HAP-1 (cell line): ENCODE results near the gene TWSG1.
"Not testable (repeated sequence)": the region's sequence is repeated elsewhere in the genome, so short reads cannot be mapped to it uniquely, and the experiment has no call there.

Experiments used
- DNase-seq, 2 experiments: peaks; one replicate each; pipeline ENCODE4 v3.0.0-alpha.2; 2016 to 2020; ENCODE audit warnings: low spot score in 2 of 2
- H3K27me3 ChIP-seq: fragments of 250-450 bp; sonication (Bioruptor Pico); 2 replicates; pipeline ENCODE4 v1.5.1; 2020; ENCODE audit warnings: low read depth, mild to moderate bottlenecking, moderate library complexity
- H3K36me3 ChIP-seq: fragments of 250-450 bp; sonication (Bioruptor Pico); replicated peaks from 2 replicates; pipeline ENCODE4 v1.5.1; 2020; ENCODE audit warnings: mild to moderate bottlenecking
- H3K4me1 ChIP-seq: fragments of 250-450 bp; sonication (Bioruptor Pico); 2 replicates; pipeline ENCODE4 v1.5.1; 2020; ENCODE audit warnings: mild to moderate bottlenecking
- H3K4me3 ChIP-seq: fragments of 250-450 bp; sonication (Bioruptor Pico); 2 replicates; pipeline ENCODE4 v1.5.1; 2020; ENCODE audit warnings: mild to moderate bottlenecking, moderate library complexity
- H3K9me3 ChIP-seq: fragments of 250-450 bp; sonication (Bioruptor Pico); 2 replicates; pipeline ENCODE4 v1.5.1; 2020; ENCODE audit warnings: mild to moderate bottlenecking, moderate library complexity
- in situ Hi-C: fragments of 300-500 bp; cut with MboI; formaldehyde crosslinking; loops from 3 replicates; pipeline ENCODE4 v1.14.3; 2020; ENCODE audit warnings: low sequenced_read_pairs, inconsistent platforms, mixed read lengths

Gene TWSG1

GRCh38 chr18:9428862-9429661 lies 94.5 kb downstream of the TWSG1 start:
- no peaks in the 10 kb centered on the region for H3K27me3 ChIP-seq
- H3K4me3 ChIP-seq, result no peak overlapping the region
- in situ Hi-C loops, result no loop called here
- no peak for DNase-seq
- no peaks in the 10 kb centered on the region for H3K9me3 ChIP-seq
- H3K36me3 ChIP-seq, result no peaks in the 10 kb centered on the region
- peaks cover 5% of the 10 kb centered on the region for H3K4me1 ChIP-seq

GRCh38 chr18:9429662-9429993 lies 95.1 kb downstream of the TWSG1 start:
- H3K4me3 ChIP-seq, result no peak overlapping the region
- H3K9me3 ChIP-seq, result no peaks in the 10 kb centered on the region
- H3K4me1 ChIP-seq, result peaks cover 10% of the 10 kb centered on the region
- in situ Hi-C loops, result no loop called here
- DNase-seq, result no peak
- no peaks in the 10 kb centered on the region for H3K36me3 ChIP-seq
- H3K27me3 ChIP-seq, result no peaks in the 10 kb centered on the region

GRCh38 chr18:9430315-9430714 lies 95.7 kb downstream of the TWSG1 start:
- H3K9me3 ChIP-seq, H3K27me3 ChIP-seq, in situ Hi-C loops, H3K36me3 ChIP-seq, DNase-seq, H3K4me3 ChIP-seq: not testable (repeated sequence)
- peaks cover 10% of the 10 kb centered on the region for H3K4me1 ChIP-seq

GRCh38 chr18:9431296-9431695 lies 96.7 kb downstream of the TWSG1 start:
- Histone ChIP-seq H3K36me3 (no peaks in the 10 kb centered on the region), H3K4me3 (no peak overlapping the region), H3K4me1 (peaks cover 10% of the 10 kb centered on the region), H3K9me3 (no peaks in the 10 kb centered on the region), H3K27me3 (no peaks in the 10 kb centered on the region)
- DNase-seq, result no peak
- in situ Hi-C loops, result no loop called here

- H3K9me3 ChIP-seq, H3K27me3 ChIP-seq, in situ Hi-C loops, H3K36me3 ChIP-seq, H3K4me3 ChIP-seq: not testable (repeated sequence)
- peaks cover 10% of the 10 kb centered on the region for H3K4me1 ChIP-seq
- DNase-seq, result peak in 1 of 2 experiments; percentile 28
These were observed 98.5 kb downstream of the TWSG1 start for GRCh38 chr18:9433122-9433521.

GRCh38 chr18:9433671-9434121 lies 99.1 kb downstream of the TWSG1 start:
- no peak overlapping the region for H3K4me3 ChIP-seq
- DNase-seq, result peak; percentile 14 to 58

GRCh38 chr18:9434122-9434701 lies 99.6 kb downstream of the TWSG1 start:
- no peaks in the 10 kb centered on the region for H3K36me3 ChIP-seq
- no peak overlapping the region for H3K4me3 ChIP-seq
- H3K27me3 ChIP-seq, result no peaks in the 10 kb centered on the region
- no peaks in the 10 kb centered on the region for H3K9me3 ChIP-seq
- peaks cover 10% of the 10 kb centered on the region for H3K4me1 ChIP-seq
- peak; percentile 50 to 73 for DNase-seq
- in situ Hi-C loops, result no loop called here

More at GRCh38 chr18:9433671-9434121, 99.1 kb downstream of the TWSG1 start:
- Histone ChIP-seq H3K36me3 (no peaks in the 10 kb centered on the region), H3K9me3 (no peaks in the 10 kb centered on the region), H3K4me1 (peaks cover 10% of the 10 kb centered on the region), H3K27me3 (no peaks in the 10 kb centered on the region)
- in situ Hi-C loops, result no loop called here

GRCh38 chr18:9435041-9435440 lies 100.5 kb downstream of the TWSG1 start:
- Histone ChIP-seq H3K36me3 (no peaks in the 10 kb centered on the region), H3K4me1 (peaks cover 10% of the 10 kb centered on the region), H3K27me3 (no peaks in the 10 kb centered on the region), H3K9me3 (no peaks in the 10 kb centered on the region), H3K4me3 (no peak overlapping the region)
- in situ Hi-C loops, result no loop called here
- no peak for DNase-seq

GRCh38 chr18:9436206-9436929 lies 101.8 kb downstream of the TWSG1 start:
- H3K27me3 ChIP-seq, result no peaks in the 10 kb centered on the region
- H3K36me3 ChIP-seq, result no peaks in the 10 kb centered on the region
- no peaks in the 10 kb centered on the region for H3K9me3 ChIP-seq
- H3K4me1 ChIP-seq, result peaks cover 10% of the 10 kb centered on the region
- peak in 1 of 2 experiments; percentile 40 for DNase-seq
- in situ Hi-C loops, result no loop called here
- no peak overlapping the region for H3K4me3 ChIP-seq

GRCh38 chr18:9437021-9437437 lies 102.5 kb downstream of the TWSG1 start:
- Histone ChIP-seq H3K9me3 (no peaks in the 10 kb centered on the region), H3K27me3 (no peaks in the 10 kb centered on the region), H3K36me3 (no peaks in the 10 kb centered on the region), H3K4me3 (no peak overlapping the region), H3K4me1 (peaks cover 10% of the 10 kb centered on the region)
- in situ Hi-C loops, result no loop called here
- no peak for DNase-seq

GRCh38 chr18:9437672-9438071 lies 103.1 kb downstream of the TWSG1 start:
- no peak for DNase-seq
- Histone ChIP-seq H3K36me3 (no peaks in the 10 kb centered on the region), H3K4me1 (peaks cover 10% of the 10 kb centered on the region), H3K4me3 (no peak overlapping the region), H3K9me3 (no peaks in the 10 kb centered on the region), H3K27me3 (no peaks in the 10 kb centered on the region)
- in situ Hi-C loops, result no loop called here

- Histone ChIP-seq H3K27me3 (no peaks in the 10 kb centered on the region), H3K36me3 (no peaks in the 10 kb centered on the region), H3K9me3 (no peaks in the 10 kb centered on the region), H3K4me1 (no peaks in the 10 kb centered on the region), H3K4me3 (no peak overlapping the region)
- no peak for DNase-seq
- in situ Hi-C loops, result no loop called here
These were observed 106.5 kb downstream of the TWSG1 start for GRCh38 chr18:9441061-9441460.

- H3K4me1 ChIP-seq, result no peaks in the 10 kb centered on the region
- no peaks in the 10 kb centered on the region; the same call in 1 of the 2 replicates for H3K36me3 ChIP-seq
- H3K9me3 ChIP-seq, result peaks cover 6% of the 10 kb centered on the region; the same call in 1 of the 2 replicates
- in situ Hi-C loops, result no loop called here
- no peak for DNase-seq
- H3K4me3 ChIP-seq, result no peak overlapping the region
- H3K27me3 ChIP-seq, result no peaks in the 10 kb centered on the region
These were observed 110.0 kb downstream of the TWSG1 start for GRCh38 chr18:9444549-9444948.

GRCh38 chr18:9446839-9447238 lies 112.3 kb downstream of the TWSG1 start:
- H3K4me3 ChIP-seq, result no peak overlapping the region
- peaks cover 6% of the 10 kb centered on the region; the same call in 1 of the 2 replicates for H3K9me3 ChIP-seq
- no peak for DNase-seq
- in situ Hi-C loops, result no loop called here
- H3K27me3 ChIP-seq, result no peaks in the 10 kb centered on the region
- no peaks in the 10 kb centered on the region; the same call in 1 of the 2 replicates for H3K36me3 ChIP-seq
- H3K4me1 ChIP-seq, result no peaks in the 10 kb centered on the region
